ENCODE results near the gene GOLGA1.
"Not testable (repeated sequence)": the region's sequence is repeated elsewhere in the genome, so short reads cannot be mapped to it uniquely, and the experiment has no call there.

Gene GOLGA1

DNA sequence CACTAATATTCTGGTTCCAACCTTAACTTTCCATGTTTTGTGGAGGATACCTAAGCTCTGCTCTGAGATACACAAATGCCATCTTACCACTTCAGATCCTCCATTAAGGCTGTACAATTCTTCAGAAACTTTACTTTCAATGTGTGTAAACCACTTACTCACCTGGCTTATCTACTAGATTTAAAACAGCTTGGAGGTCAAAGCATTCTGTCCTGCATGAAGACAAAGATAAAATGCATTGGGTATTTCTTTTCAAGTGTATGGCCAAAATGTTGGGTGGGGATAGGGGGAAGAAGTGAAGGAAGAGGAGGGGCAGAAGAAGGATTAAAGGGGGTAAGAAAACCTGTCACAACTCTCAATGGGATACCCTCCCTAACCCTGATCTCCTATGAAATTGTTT lies 939 bp downstream of the GOLGA1 start:
- DNase-seq: no peak

DNA sequence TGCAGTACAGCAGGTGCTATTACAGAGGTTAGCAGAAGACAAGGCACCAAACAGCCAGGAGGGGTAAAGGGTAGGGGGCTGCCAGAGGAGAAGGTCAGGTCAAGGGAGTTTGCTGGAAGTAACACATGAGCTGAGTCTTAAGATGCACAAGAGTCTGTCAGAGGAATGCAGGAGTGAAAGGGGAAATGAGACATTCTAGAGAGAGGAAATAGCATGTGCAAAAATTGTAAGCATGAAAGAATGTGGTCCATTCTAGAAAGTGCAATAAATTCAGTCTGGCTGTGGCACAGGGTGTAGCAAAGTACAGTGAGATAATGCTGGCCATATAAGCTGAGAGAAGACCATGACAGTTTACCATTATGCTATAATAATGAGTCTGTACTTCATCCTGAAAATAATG lies 6.6 kb downstream of the GOLGA1 start:
- no peak for DNase-seq

DNA sequence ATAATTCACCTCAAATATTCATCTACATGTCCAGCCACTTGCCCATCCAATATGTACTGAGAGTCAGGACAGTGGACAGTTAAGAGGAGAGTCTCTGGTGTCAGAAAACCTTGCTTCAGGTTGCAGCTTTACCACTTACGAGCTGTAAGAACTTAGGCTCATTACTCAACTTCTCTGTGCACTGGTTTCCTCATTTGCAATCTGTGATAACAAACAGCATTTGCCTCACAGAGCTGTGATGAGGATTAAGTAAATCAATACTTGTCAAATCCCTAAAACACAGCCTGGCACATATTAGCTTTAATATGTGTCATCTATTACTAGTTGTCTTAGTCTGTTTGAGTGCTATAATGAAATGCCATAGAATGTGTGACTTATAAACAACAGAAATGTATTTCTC lies 8.6 kb downstream of the GOLGA1 start:
- DNase-seq: no peak

GRCh38 chr9:124929464-124929863 lies 11.4 kb downstream of the GOLGA1 start:
- no peak for DNase-seq

DNA sequence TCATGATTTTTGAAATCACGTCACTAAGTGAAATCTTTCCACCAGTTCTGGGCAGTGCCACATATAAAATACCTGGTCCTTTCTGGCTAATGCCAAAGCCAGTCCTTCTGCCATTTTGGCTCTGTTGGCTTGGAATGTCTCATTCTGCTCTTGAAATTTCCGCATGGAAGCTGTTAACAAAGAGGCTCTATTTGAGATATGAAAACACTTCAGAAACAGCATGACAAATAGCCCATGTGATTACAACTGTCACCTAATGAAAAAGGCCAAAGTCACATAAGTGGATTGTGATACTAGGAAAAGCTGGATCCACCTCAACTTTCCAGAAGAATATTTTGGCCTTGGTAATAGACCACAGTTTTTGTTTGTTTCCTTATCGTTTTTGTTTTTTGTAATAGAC lies 12.8 kb downstream of the GOLGA1 start:
- no peak for DNase-seq

GRCh38 chr9:124920394-124920793 lies 20.5 kb downstream of the GOLGA1 start:
- not testable (repeated sequence) for DNase-seq

- DNase-seq: no peak
Measured at GRCh38 chr9:124914753-124915405, 26.0 kb downstream of the GOLGA1 start.

DNA sequence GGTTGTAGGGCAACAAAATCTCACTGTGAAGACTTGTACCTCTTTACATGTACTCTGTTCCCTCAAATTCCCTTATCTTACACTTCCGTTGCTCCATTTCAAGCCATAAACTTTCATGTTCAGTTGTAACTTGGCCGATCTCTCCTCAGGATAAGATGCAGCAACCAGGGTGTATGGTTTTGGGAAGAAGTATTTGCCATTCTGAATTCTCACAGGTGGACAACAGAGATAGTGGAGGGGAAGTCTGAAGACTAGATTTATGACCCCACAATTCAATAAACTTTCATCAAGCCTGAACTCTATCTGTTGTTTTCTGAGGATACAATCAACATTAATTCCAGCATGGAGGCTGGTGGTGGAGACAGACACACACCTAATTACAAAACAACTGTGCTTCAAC lies 27.5 kb downstream of the GOLGA1 start:
- DNase-seq: no peak

DNA sequence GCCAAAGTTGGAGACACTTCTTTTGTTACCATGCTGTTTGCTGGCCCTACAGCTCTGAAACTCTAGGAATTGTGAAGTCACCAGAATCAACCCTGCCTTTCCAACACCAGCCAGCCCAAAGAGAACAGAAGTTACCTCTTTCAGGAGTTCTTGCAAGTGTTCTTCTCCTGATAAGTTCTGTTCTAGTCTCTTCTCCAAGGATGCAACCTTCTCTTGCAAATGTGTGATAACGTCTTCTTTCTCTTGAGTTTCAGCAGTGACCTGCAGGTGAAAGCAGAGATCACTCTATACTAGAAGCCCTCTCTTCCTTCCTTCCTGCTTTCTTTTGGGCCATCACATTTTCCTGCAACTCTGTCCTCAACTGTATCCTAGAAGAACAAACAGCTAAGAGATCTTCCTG lies 29.1 kb downstream of the GOLGA1 start:
- DNase-seq: no peak

GRCh38 chr9:124908098-124908497 lies 32.8 kb downstream of the GOLGA1 start:
- no peak for DNase-seq

- DNase-seq: no peak
Measured at GRCh38 chr9:124906966-124907365, 33.9 kb downstream of the GOLGA1 start.

DNA sequence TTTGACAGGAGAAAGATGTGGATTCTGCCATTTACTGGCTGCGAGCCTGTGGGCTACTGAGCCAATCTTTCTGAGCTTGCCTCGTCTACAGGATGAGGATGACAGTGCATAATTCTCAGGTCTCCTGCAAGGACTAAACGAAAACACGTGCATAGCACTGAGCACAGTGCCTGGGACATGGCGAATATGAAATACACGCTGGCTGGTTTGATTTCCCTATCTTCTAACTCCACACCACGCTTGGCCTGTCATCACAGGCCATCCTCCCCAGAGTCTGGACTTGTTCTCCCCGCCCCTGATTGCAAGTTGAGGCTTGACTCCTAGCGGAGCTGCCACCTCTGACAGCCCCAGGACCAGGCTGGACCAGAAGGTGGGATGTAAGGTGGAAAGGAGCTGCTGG lies 41.0 kb downstream of the GOLGA1 start:
- DNase-seq: no peak

- no peak for DNase-seq
Measured at GRCh38 chr9:124897570-124898460, 43.1 kb downstream of the GOLGA1 start.

DNA sequence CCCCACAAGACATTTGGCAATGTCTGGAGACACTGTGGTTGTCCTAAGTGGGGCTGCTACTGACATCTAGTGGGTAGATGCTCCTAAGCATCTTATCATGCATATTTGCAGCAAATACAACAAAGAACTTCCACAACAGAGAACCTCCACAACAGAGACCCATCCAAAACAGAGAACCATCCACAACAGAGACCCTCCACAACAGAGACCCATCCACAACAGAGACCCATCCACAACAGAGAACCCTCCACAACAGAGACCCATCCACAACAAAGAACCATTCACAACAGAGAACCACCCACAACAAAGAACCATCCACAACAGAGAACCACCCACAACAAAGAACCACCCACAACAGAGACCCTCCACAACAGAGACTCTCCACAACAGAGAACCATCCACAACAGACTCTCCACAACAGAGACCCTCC lies 46.1 kb downstream of the GOLGA1 start:
- DNase-seq: no peak

DNA sequence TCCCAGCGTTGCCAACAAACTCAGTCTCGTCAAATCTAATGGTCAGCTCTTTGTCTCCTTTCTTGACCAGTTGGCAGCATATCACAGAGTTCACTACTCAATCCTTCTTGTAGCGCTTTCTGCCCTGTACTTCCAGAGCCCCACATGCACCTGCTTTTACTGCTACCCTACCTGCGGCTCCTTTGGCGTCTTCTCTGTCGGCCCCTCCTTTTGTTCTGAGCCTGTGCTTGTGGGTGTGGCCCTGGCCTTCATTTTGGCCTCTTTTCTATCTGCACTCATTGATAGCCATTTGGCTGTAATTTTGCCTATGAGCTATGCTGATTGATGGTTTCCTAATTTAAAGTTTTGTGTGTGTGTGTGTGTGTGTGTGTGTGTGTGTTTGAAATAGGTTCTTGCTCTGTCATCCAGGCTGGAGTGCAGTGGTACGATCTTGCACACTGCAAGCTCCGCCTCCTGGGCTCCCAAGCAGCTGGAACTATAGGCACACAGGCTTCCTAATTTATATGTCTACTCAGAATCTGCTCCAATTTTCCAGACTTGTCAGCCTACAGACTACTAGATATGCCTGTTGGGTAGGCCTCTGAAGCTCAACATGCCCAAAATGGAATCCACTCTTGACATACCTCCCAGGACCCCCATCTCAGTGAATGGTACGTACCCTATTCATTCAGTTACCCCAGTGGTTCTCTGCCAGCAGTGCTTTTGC lies 46.7 kb downstream of the GOLGA1 start:
- no peak for DNase-seq

- no peak for DNase-seq
Measured at GRCh38 chr9:124890179-124890578, 50.7 kb downstream of the GOLGA1 start.

GRCh38 chr9:124889006-124889405 lies 51.9 kb downstream of the GOLGA1 start:
- DNase-seq: no peak

DNA sequence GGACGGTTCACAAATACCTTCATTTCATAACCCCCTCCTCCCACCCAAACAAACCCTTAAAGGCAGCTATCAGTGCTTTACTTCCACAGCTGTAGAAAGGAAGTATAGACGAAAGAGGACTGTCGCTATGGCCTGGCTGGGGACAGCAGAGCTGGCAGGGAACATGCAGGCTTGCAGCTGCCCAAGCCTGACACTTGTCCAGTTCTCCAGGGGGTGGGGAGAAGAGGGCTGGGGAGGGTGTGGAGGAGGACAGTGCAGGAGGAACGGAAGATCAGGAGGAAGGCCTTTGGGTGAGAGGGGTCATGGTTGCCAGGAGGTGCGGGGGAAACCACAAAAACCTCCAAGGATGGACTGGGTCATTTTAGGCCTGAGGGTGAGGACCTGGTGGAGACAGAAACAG lies 53.1 kb downstream of the GOLGA1 start:
- no peak for DNase-seq

DNA sequence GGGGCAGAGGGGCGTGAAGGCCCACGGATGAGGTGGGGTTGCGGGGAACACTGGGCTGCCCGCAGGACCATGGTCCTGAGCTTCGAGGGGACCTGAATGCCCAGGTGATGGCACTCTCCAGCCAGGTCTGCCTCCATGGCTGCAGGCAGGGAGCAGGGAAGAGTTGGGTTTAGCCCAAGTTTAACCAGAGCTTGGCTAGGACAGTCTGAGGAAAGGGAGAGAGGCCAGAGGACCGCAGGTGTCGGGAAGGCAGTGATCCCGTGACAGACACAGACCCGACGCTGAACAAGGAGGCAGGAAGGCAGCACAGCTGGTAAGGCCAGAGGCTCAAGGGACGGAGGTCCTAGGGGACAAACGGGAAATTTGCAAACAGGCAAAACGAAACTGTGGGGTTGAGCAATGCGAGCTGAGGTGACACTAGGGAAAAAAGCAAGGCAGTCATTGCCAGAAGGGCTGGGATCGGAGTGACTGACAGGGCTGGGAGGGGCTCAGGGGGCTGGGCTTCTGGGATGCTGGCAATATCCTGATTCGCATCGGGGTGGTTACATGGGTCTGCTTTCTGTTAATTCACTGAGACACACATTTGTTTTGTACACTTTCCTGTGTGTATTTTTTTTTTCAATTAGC lies 53.9 kb downstream of the GOLGA1 start:
- DNase-seq: no peak

GRCh38 chr9:124886461-124886860 lies 54.4 kb downstream of the GOLGA1 start:
- DNase-seq: no peak

- no peak for DNase-seq
Measured at GRCh38 chr9:124885551-124885950, 55.3 kb downstream of the GOLGA1 start.

DNA sequence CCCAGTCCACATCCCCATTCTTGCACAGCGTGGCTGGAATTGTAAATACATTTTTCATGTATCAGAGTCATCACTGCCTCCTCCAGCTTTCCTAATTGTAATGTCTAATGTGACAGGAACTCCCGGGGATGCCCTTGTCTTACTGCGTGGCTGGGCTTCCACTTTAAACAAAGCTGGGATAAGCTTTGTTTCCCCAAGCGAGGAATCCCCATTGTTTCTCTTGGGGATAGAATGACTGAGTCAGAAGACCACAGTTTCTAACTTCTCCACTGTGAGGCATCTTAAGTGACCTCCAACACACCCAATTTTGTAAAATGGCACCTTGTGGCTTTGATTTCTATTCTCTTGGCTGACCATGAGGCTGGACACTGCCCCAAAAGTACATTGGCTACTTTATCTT lies 56.5 kb downstream of the GOLGA1 start:
- DNase-seq: no peak

DNA sequence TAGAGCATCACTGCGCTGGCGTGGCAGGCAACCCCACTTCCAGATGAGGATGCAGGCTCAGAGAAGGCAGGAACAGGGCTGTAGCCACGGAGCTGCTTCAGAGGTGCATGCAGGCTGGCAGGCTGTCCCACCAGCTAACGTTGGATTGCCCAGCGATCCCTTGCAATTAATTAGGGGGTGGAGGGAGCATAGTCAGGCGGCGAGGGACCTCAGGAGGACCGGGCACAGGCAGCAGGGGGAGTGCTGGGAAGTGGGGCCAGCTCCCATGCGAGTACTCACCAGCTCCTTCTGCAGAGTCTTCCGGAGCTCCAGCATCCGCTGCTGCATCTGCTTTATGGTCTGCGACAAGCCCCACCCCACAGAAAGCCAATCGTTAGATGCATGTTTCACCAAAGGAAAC lies 58.7 kb downstream of the GOLGA1 start:
- no peak for DNase-seq
